ENCODE results near the gene DYNLRB1. TPM values are rescaled to one million over a fixed set of nuclear protein-coding genes. Genes with fewer than 3 reads are reported as not detected.

The DYNLRB1 gene
- total and polyA plus RNA-seq, 2 of the 13 experiments (the other 11 are each of a cell fraction or from before 2014, with no cell fraction given), result 140 to 244 TPM

GRCh38 chr20:34525709-34526416, 9.6 kb downstream of the DYNLRB1 start (continued):
- TF ChIP-seq HMGXB3 (CRISPR knock-in tag; IDR thresholded peaks at IDR 0.05; ENCODE audit: borderline replicate concordance), result peak; percentile 85
- TF ChIP-seq ZNF441 (CRISPR knock-in tag; IDR thresholded peaks at IDR 0.05; ENCODE audit: borderline replicate concordance), result 0 out of 2 replicates have a peak, but pooled peaks have one; percentile 49
- no peak for TF ChIP-seq IKZF1 (IDR thresholded peaks at IDR 0.05)
- TF ChIP-seq DZIP1 (CRISPR knock-in tag; IDR thresholded peaks at IDR 0.05), result no peak
- peak; percentile 80; the same call in 1 of the 2 replicates for TF ChIP-seq TARDBP (CRISPR knock-in tag; IDR thresholded peaks at IDR 0.05)
- peak; percentile 98 for TF ChIP-seq JUN (CRISPR knock-in tag; IDR thresholded peaks at IDR 0.05)
- no peak for TF ChIP-seq ZNF367 (CRISPR knock-in tag; IDR thresholded peaks at IDR 0.05; ENCODE audit: borderline replicate concordance)
- TF ChIP-seq TCF12 (IDR thresholded peaks at IDR 0.05), result no peak
- TF ChIP-seq TCF12 (CRISPR knock-in tag; IDR thresholded peaks at IDR 0.05), result peak; percentile 33; the same call in 1 of the 2 replicates
- peak; percentile 68 for TF ChIP-seq ZNF644 (CRISPR knock-in tag; IDR thresholded peaks at IDR 0.05; ENCODE audit: low read depth)
- peak; percentile 51; the same call in 1 of the 2 replicates for TF ChIP-seq MXD3 (CRISPR knock-in tag; IDR thresholded peaks at IDR 0.05)
- TF ChIP-seq MXI1 (IDR thresholded peaks at IDR 0.05; ENCODE audit: borderline replicate concordance, low read depth, low read length), result peak; percentile 66; the same call in 1 of the 3 replicates
- peak; percentile 58 to 67; a peak in 2 of 4 replicates for TF ChIP-seq EP300 (IDR thresholded peaks at IDR 0.05; ENCODE audit: low read depth in 2 of 2, low read length in 2 of 2)
- TF ChIP-seq EP300 (CRISPR knock-in tag; IDR thresholded peaks at IDR 0.05; ENCODE audit: borderline replicate concordance), result peak; percentile 94
- peak; percentile 81; the same call in 1 of the 2 replicates for TF ChIP-seq CHD4 (IDR thresholded peaks at IDR 0.05; ENCODE audit: borderline replicate concordance, low read length)
- TF ChIP-seq ZNF83 (CRISPR knock-in tag; IDR thresholded peaks at IDR 0.05; ENCODE audit: borderline replicate concordance), result 0 out of 2 replicates have a peak, but pooled peaks have one; percentile 53
- peak; percentile 46; the same call in 1 of the 2 replicates for TF ChIP-seq ATF2 (CRISPR knock-in tag; IDR thresholded peaks at IDR 0.05)
- peak; percentile 77; the same call in 1 of the 2 replicates for TF ChIP-seq ZNF567 (CRISPR knock-in tag; IDR thresholded peaks at IDR 0.05; ENCODE audit: borderline replicate concordance)
- TF ChIP-seq ZBTB37 (CRISPR knock-in tag; IDR thresholded peaks at IDR 0.05), result peak; percentile 45; the same call in 1 of the 2 replicates

Measured in HepG2 (cell line).